IMR-90 (cell line): ENCODE data around the gene PTPN7. TPM values are rescaled to one million over a fixed set of nuclear protein-coding genes. Genes with fewer than 3 reads are reported as not detected.

Experiments used
- ATAC-seq: fragments of 200-7000 bp; cut with Tn5 transposase; 2 replicates; pipeline ENCODE4 v1.9.1; 2020; ENCODE audit warnings: low read depth, mild to moderate bottlenecking, moderate library complexity
- BruUV-seq: library from RNA; stranded (reverse); fragments of 400-500 nt; replicated peaks from 2 replicates; lab custom pipeline; 2021; lab: Mats Ljungman, UMichigan
- CTCF ChIA-PET: fragments of 300-600 bp; formaldehyde crosslinking; extraction: SDS; loops from one replicate; lab custom pipeline; 2021; ENCODE audit warnings: antibody characterized with exemption; lab: Yijun Ruan, JAX
- POLR2A ChIA-PET: fragments of 300-600 bp; sonication (Branson Sonifier 250); formaldehyde crosslinking; loops from one replicate; lab custom pipeline; 2022; ENCODE audit warnings: antibody characterized with exemption; ENCODE audit not compliant: unreplicated experiment; lab: Charles Lee
- DNase-seq: peaks from one replicate; pipeline ENCODE4 v3.0.0; 2013
- H2AFZ ChIP-seq: replicated peaks from 2 replicates; pipeline ENCODE3; 2013; ENCODE audit warnings: low read length, mild to moderate bottlenecking; ENCODE audit not compliant: poor library complexity
- H2AK5ac ChIP-seq: 2 replicates; pipeline ENCODE4 v1.6.1; 2013; ENCODE audit warnings: low read depth, low read length, inconsistent platforms
- H2AK9ac ChIP-seq: replicated peaks from 2 replicates; pipeline ENCODE3; 2013; ENCODE audit warnings: mild to moderate bottlenecking, low read depth, low read length, moderate library complexity; ENCODE audit not compliant: poor library complexity
- H2BK120ac ChIP-seq: 2 replicates; pipeline ENCODE4 v1.6.1; 2013; ENCODE audit warnings: low read depth, low read length, inconsistent platforms
- H2BK15ac ChIP-seq: 3 replicates; pipeline ENCODE4 v1.6.1; 2013; ENCODE audit warnings: low read depth, low read length, inconsistent platforms
- H2BK20ac ChIP-seq: 2 replicates; pipeline ENCODE4 v1.6.1; 2013; ENCODE audit warnings: low read depth, mild to moderate bottlenecking, inconsistent platforms, low read length, moderate library complexity
- H2BK5ac ChIP-seq: 2 replicates; pipeline ENCODE4 v1.6.1; 2013; ENCODE audit warnings: mild to moderate bottlenecking, low read depth, low read length, inconsistent platforms; ENCODE audit not compliant: poor library complexity, severe bottlenecking
- H3K14ac ChIP-seq: replicated peaks from 2 replicates; pipeline ENCODE4 v1.6.1; 2013; ENCODE audit warnings: low read depth, low read length, inconsistent platforms
- H3K18ac ChIP-seq: 2 replicates; pipeline ENCODE4 v1.6.1; 2013; ENCODE audit warnings: low read depth, low read length, control low read depth
- H3K23ac ChIP-seq: 2 replicates; pipeline ENCODE4 v1.6.1; 2013; ENCODE audit warnings: low read depth, low read length, inconsistent platforms
- H3K27ac ChIP-seq: 2 replicates; pipeline ENCODE4 v1.5.1; 2013; ENCODE audit warnings: mild to moderate bottlenecking, control low read depth, low read length; ENCODE audit not compliant: insufficient read depth
- H3K27me3 ChIP-seq: 2 replicates; pipeline ENCODE4 v1.6.1; 2013; ENCODE audit warnings: low read length; ENCODE audit not compliant: control insufficient read depth, insufficient read depth
- H3K36me3 ChIP-seq: 2 replicates; pipeline ENCODE4 v1.6.1; 2013; ENCODE audit warnings: low read length, mixed read lengths; ENCODE audit not compliant: control insufficient read depth, insufficient read depth
- H3K4ac ChIP-seq: 2 replicates; pipeline ENCODE4 v1.6.1; 2013; ENCODE audit warnings: low read depth, low read length, inconsistent platforms
- H3K4me1 ChIP-seq: 2 replicates; pipeline ENCODE4 v1.6.1; 2013; ENCODE audit warnings: low read length, mixed read lengths; ENCODE audit not compliant: control insufficient read depth, insufficient read depth
- H3K4me2 ChIP-seq: 2 replicates; pipeline ENCODE4 v1.6.1; 2013; ENCODE audit warnings: low read depth, mild to moderate bottlenecking, control low read depth, low read length, moderate library complexity
- H3K4me3 ChIP-seq: 2 replicates; pipeline ENCODE4 v1.5.1; 2013; ENCODE audit warnings: low read depth, mild to moderate bottlenecking, control low read depth, low read length, moderate library complexity; ENCODE audit not compliant: insufficient read depth
- H3K56ac ChIP-seq: 2 replicates; pipeline ENCODE4 v1.6.1; 2013; ENCODE audit warnings: low read length, inconsistent platforms; ENCODE audit not compliant: insufficient read depth; ENCODE audit errors: extremely low read depth
- H3K79me1 ChIP-seq, 2 experiments: 2 replicates each; pipeline ENCODE4 v1.6.1; 2013; ENCODE audit warnings: low read length in 2 of 2, inconsistent platforms in 1 of 2, low read depth in 1 of 2
- H3K9ac ChIP-seq: 2 replicates; pipeline ENCODE4 v1.6.1; 2013; ENCODE audit warnings: low read depth, low read length, control low read depth
- H3K9me1 ChIP-seq: 2 replicates; pipeline ENCODE4 v1.6.1; 2013; ENCODE audit warnings: low read length, inconsistent platforms; ENCODE audit not compliant: insufficient read depth
- H3K9me3 ChIP-seq: 2 replicates; pipeline ENCODE4 v1.6.1; 2013; ENCODE audit warnings: low read length; ENCODE audit not compliant: control insufficient read depth, insufficient read depth
- H4K20me1 ChIP-seq: 2 replicates; pipeline ENCODE4 v1.6.1; 2013; ENCODE audit warnings: low read length, inconsistent platforms; ENCODE audit not compliant: insufficient read depth
- H4K5ac ChIP-seq: 2 replicates; pipeline ENCODE4 v1.6.1; 2013; ENCODE audit warnings: mild to moderate bottlenecking, low read depth, low read length, control low read depth
- H4K8ac ChIP-seq, 2 experiments: 2 replicates each; pipeline ENCODE4 v1.6.1; 2013; ENCODE audit warnings: low read depth in 2 of 2, low read length in 2 of 2, control low read depth in 1 of 2, inconsistent platforms in 1 of 2
- H4K91ac ChIP-seq: 2 replicates; pipeline ENCODE4 v1.6.1; 2013; ENCODE audit warnings: low read depth, low read length, inconsistent platforms; ENCODE audit not compliant: insufficient read depth
- CTCF ChIP-seq: conservative IDR thresholded peaks from 2 replicates; pipeline ENCODE4 v1.5.1; 2012; ENCODE audit warnings: mild to moderate bottlenecking, low read depth, low read length, improper control_type of control experiment
- MXI1 ChIP-seq: IDR thresholded peaks from 2 replicates; pipeline ENCODE4 v1.6.1; 2012; ENCODE audit warnings: low read depth, mild to moderate bottlenecking, low read length, moderate library complexity, borderline replicate concordance
- RAD21 ChIP-seq: IDR thresholded peaks from 2 replicates; pipeline ENCODE4 v1.6.1; 2012; ENCODE audit warnings: low read length, improper control_type of control experiment
- RFX5 ChIP-seq: IDR thresholded peaks from 2 replicates; pipeline ENCODE4 v1.8.0; 2012; ENCODE audit warnings: low read depth, mild to moderate bottlenecking, low read length, moderate library complexity
- USF2 ChIP-seq: fragments of 150-350 bp; IDR thresholded peaks from 2 replicates; pipeline ENCODE4 v1.6.1; 2017; ENCODE audit warnings: mild to moderate bottlenecking, antibody characterized with exemption, low read length, low read depth
- WGBS, 2 experiments: methylation state at CpG; one replicate each; pipeline versions ENCODE4 v1.1.5 to v1.1.7; 2013; ENCODE audit warnings: missing lambda C conversion rate in 2 of 2; ENCODE audit not compliant: insufficient read length in 1 of 2; ENCODE audit errors: extremely low coverage in 2 of 2; 5-methylcytosine and 5-hydroxymethylcytosine counted together
- dilution Hi-C: fragments of 300-500 bp; cut with HindIII; formaldehyde crosslinking; loops from one replicate; pipeline ENCODE4 v1.14.3; 2018; ENCODE audit warnings: low sequenced_read_pairs; ENCODE audit not compliant: unreplicated experiment
- in situ Hi-C: fragments of 300-500 bp; cut with MboI; formaldehyde crosslinking; loops from 3 replicates; pipeline ENCODE4 v1.14.3; 2019; ENCODE audit warnings: low sequenced_read_pairs, inconsistent platforms, mixed read lengths
- intact Hi-C: fragments of 100-400 bp; cut with micrococcal nuclease; formaldehyde crosslinking; loops from 2 replicates; pipeline ENCODE4 v1.10.0; 2022
- polyA plus RNA-seq, 3 experiments: library from polyadenylated mRNA; depleted of rRNA; stranded (reverse); fragments of >200 nt; gene quantifications; 2 replicates each; pipeline ENCODE4 v1.2.3, GENCODE V29; 2012; ENCODE audit warnings: low replicate concordance in 1 of 3
- total RNA-seq: library from RNA; depleted of rRNA; stranded (reverse); fragments of >200 nt; gene quantifications from 2 replicates; pipeline ENCODE4 v1.2.3, GENCODE V29; 2012

The PTPN7 gene
- total and polyA plus RNA-seq, 2 of the 4 experiments (the other 2 are of a cell fraction), result 0.05 TPM; not detected in 1

GRCh38 chr1:202145068-202145743 lies 15.2 kb downstream of the PTPN7 start:
- TF ChIP-seq USF2 (no peak), RFX5 (no peak), MXI1 (no peak), RAD21 (no peak), CTCF (no peak)
- Histone ChIP-seq H4K20me1 (peaks cover 34% of the 10 kb centered on the region), H3K56ac (peak overlapping the region; percentile 50), H3K79me1 (peaks cover 25 to 45% of the 10 kb centered on the region in 2 experiments), H3K4ac (peak overlapping the region; percentile 79), H3K23ac (peak overlapping the region; percentile 68), H3K27me3 (peaks cover 6% of the 10 kb centered on the region; the same call in 1 of the 2 replicates), H4K5ac (peak overlapping the region; percentile 10), H3K18ac (no peak overlapping the region), H3K9me3 (no peaks in the 10 kb centered on the region), H2BK5ac (no peak overlapping the region), H2BK15ac (peak overlapping the region; percentile 8; the same call in 1 of the 3 replicates), H3K9me1 (peaks cover 10% of the 10 kb centered on the region; the same call in 1 of the 2 replicates), H3K4me3 (peak overlapping the region; percentile 99), H2BK20ac (no peak overlapping the region), H4K91ac (peak overlapping the region; percentile 26; the same call in 1 of the 2 replicates), H3K36me3 (peaks cover 2% of the 10 kb centered on the region; the same call in 1 of the 2 replicates), H3K4me1 (peaks cover 4% of the 10 kb centered on the region), H3K27ac (peak overlapping the region; percentile 74), H2AK9ac (peak overlapping the region; percentile 89), H3K9ac (peak overlapping the region; percentile 71), H3K14ac (peak overlapping the region; percentile 88), H3K4me2 (peak overlapping the region; percentile 58), H4K8ac (peak overlapping the region; percentile 84 to 87; a peak in 3 of 4 replicates), H2BK120ac (peak overlapping the region; percentile 20; the same call in 1 of the 2 replicates), H2AFZ (peak overlapping the region; percentile 98), H2AK5ac (0 out of 2 replicates have a peak overlapping the region, but pooled peaks have one; percentile 27)
- ATAC-seq, result peak; percentile 22
- intact Hi-C loops (no loop called here), dilution Hi-C loops (no loop called here), in situ Hi-C loops (loop anchor here (25.0 kb wide), 1 partner anchor 608 kb away; the partner anchor contains the start of gene NAV1)
- DNase-seq, result no peak
- no TSS peak for BruUV-seq
- POLR2A ChIA-PET, result no interaction called here
- WGBS, 2 experiments, result 0% methylated on average over 3 of the region's 13 CpGs; no CpG with 5 or more reads in 1 of the 2 experiments
- CTCF ChIA-PET, result interaction anchor here (0.9 kb wide), 1 partner anchor 10 kb away, joined by 3 read pairs; no protein-coding TSS in a partner anchor
